B cell (primary cell): ENCODE measurements around the gene CDC45. TPM values are rescaled to one million over a fixed set of nuclear protein-coding genes. Genes with fewer than 3 reads are reported as not detected.

Source experiments
- ATAC-seq: fragments of 200-7000 bp; cut with Tn5 transposase; one replicate; pipeline ENCODE4 v1.10.0; 2021; ENCODE audit warnings: low read depth, mild to moderate bottlenecking, moderate number of reproducible peaks, moderate library complexity
- CTCF ChIA-PET: fragments of 350-600 bp; sonication (Branson Sonifier 250); formaldehyde crosslinking; loops from one replicate; lab custom pipeline; 2021; ENCODE audit warnings: antibody characterized with exemption, inconsistent platforms; lab: Charles Lee
- POLR2A ChIA-PET: fragments of 350-600 bp; sonication (Branson Sonifier 250); formaldehyde crosslinking; loops from one replicate; lab custom pipeline; 2021; ENCODE audit warnings: antibody characterized with exemption; lab: Charles Lee
- DNase-seq: peaks from one replicate; pipeline ENCODE4 v3.0.0; 2013
- H2AFZ ChIP-seq: 2 replicates; pipeline ENCODE4 v1.6.1; 2012; ENCODE audit warnings: mild to moderate bottlenecking, low read depth, low read length; ENCODE audit not compliant: insufficient read depth, poor library complexity, severe bottlenecking
- H3K27ac ChIP-seq, 2 donors: 1 replicate in 1 of 2; 2 replicates in 1 of 2; pipeline ENCODE4 v1.5.1; 2012 to 2013; ENCODE audit warnings: low read length in 2 of 2, mild to moderate bottlenecking in 2 of 2, moderate library complexity in 1 of 2
- H3K27me3 ChIP-seq, 4 experiments: fragments of 200-600 bp in 1 of 4; sonication (generic) in 1 of 4; replicated peaks in 1 of 4; 1 replicate in 2 of 4; 2 replicates in 2 of 4; pipeline versions ENCODE4 v1.6.1 to v1.7.0; 2013 to 2016; ENCODE audit warnings: low read length in 3 of 4, mild to moderate bottlenecking in 2 of 4, mixed read lengths in 1 of 4, moderate library complexity in 1 of 4; ENCODE audit not compliant: insufficient read depth in 4 of 4, control insufficient read depth in 3 of 4; ENCODE audit errors: control extremely low read depth in 1 of 4
- H3K36me3 ChIP-seq, 2 experiments: replicated peaks in 1 of 2; 1 replicate in 1 of 2; 2 replicates in 1 of 2; pipeline versions ENCODE4 v1.6.1 to v1.7.1; 2013; ENCODE audit warnings: low read length in 1 of 2; ENCODE audit not compliant: insufficient read depth in 2 of 2, control insufficient read depth in 1 of 2; ENCODE audit errors: control extremely low read depth in 1 of 2, extremely low read depth in 1 of 2
- H3K4me1 ChIP-seq, 2 donors: fragments of 200-600 bp in 1 of 2; sonication (generic) in 1 of 2; 1 replicate in 1 of 2; 2 replicates in 1 of 2; pipeline versions ENCODE4 v1.5.1 to v1.6.1; 2013 to 2017; ENCODE audit warnings: low read length in 2 of 2; ENCODE audit not compliant: control insufficient read depth in 2 of 2, insufficient read depth in 2 of 2
- H3K4me2 ChIP-seq: replicated peaks from 2 replicates; pipeline ENCODE3; 2012; ENCODE audit warnings: mild to moderate bottlenecking, low read depth, low read length; ENCODE audit not compliant: poor library complexity, severe bottlenecking
- H3K4me3 ChIP-seq, 5 experiments: fragments of 200-600 bp in 1 of 5; sonication (generic) in 1 of 5; 1 replicate in 3 of 5; 2 replicates in 2 of 5; pipeline versions ENCODE4 v1.5.1 to v1.7.0; 2011 to 2016; ENCODE audit warnings: low read length in 4 of 5, mild to moderate bottlenecking in 4 of 5, low read depth in 2 of 5, control low read depth in 1 of 5, moderate library complexity in 1 of 5; ENCODE audit not compliant: insufficient read depth in 1 of 5; ENCODE audit errors: control extremely low read depth in 1 of 5, extremely low read depth in 1 of 5
- H3K79me2 ChIP-seq: fragments of 200-600 bp; sonication (generic); one replicate; pipeline ENCODE4 v1.6.0; 2016; ENCODE audit warnings: low read length; ENCODE audit not compliant: control insufficient read depth, insufficient read depth
- H3K9ac ChIP-seq: fragments of 200-600 bp; sonication (generic); 2 replicates; pipeline ENCODE4 v1.6.1; 2017; ENCODE audit warnings: mild to moderate bottlenecking, low read length, moderate library complexity
- H3K9me3 ChIP-seq, 3 donors: one replicate each; pipeline versions ENCODE4 v1.6.1 to v1.7.1; 2013; ENCODE audit warnings: low read length in 2 of 3; ENCODE audit not compliant: control insufficient read depth in 2 of 3, insufficient read depth in 1 of 3; ENCODE audit errors: control extremely low read depth in 1 of 3
- H4K20me1 ChIP-seq: 2 replicates; pipeline ENCODE4 v1.6.0; 2012; ENCODE audit warnings: mild to moderate bottlenecking, low read length; ENCODE audit not compliant: insufficient read depth, control insufficient read depth, poor library complexity, severe bottlenecking
- H3K27ac Mint-ChIP-seq: one replicate; pipeline ENCODE4 v1.8.0; 2021; ENCODE audit warnings: mixed read lengths
- H3K27me3 Mint-ChIP-seq: one replicate; pipeline ENCODE4 v1.8.0; 2021; ENCODE audit warnings: mixed read lengths
- H3K4me1 Mint-ChIP-seq: one replicate; pipeline ENCODE4 v1.8.0; 2021; ENCODE audit warnings: mixed read lengths
- H3K4me3 Mint-ChIP-seq: one replicate; pipeline ENCODE4 v1.8.0; 2021; ENCODE audit warnings: mixed read lengths
- H3K9me3 Mint-ChIP-seq: one replicate; pipeline ENCODE4 v1.8.0; 2022; ENCODE audit warnings: mixed read lengths; ENCODE audit not compliant: insufficient read depth
- CTCF ChIP-seq: fragments of 200-600 bp; IDR thresholded peaks from one replicate; pipeline ENCODE4 v1.8.0; 2022; ENCODE audit warnings: antibody characterized with exemption, mild to moderate bottlenecking
- EZH2 ChIP-seq: IDR thresholded peaks from 2 replicates; pipeline ENCODE4 v1.6.1; 2012; ENCODE audit warnings: borderline replicate concordance, low read depth, mild to moderate bottlenecking, moderate library complexity, low read length; ENCODE audit not compliant: insufficient read depth, poor library complexity, severe bottlenecking
- WGBS: methylation state at CpG from one replicate; pipeline ENCODE4 v1.1.5; 2013; ENCODE audit warnings: missing lambda C conversion rate; ENCODE audit not compliant: insufficient coverage; 5-methylcytosine and 5-hydroxymethylcytosine counted together
- intact Hi-C: fragments of 100-400 bp; cut with micrococcal nuclease; formaldehyde crosslinking; loops from one replicate; pipeline ENCODE4 v1.10.0; 2022
- polyA plus RNA-seq: library from polyadenylated mRNA; depleted of rRNA; stranded (reverse); fragments of >200 nt; gene quantifications from 2 replicates; pipeline ENCODE4 v1.2.3, GENCODE V29; 2012
- total RNA-seq, 2 donors: library from RNA; stranded (reverse); fragments of 120-200 nt in 1 of 2; gene quantifications; 1 replicate in 1 of 2; 2 replicates in 1 of 2; pipeline versions ENCODE4 v1.2.3 to v1.2.4, GENCODE V29; 2013 to 2022

Gene CDC45
- total and polyA plus RNA-seq, 2 donors (not counting 1 experiment from before 2014, with no cell fraction given), result 0.49 to 1.4 TPM

GRCh38 chr22:19509191-19509590, 29.5 kb downstream of the CDC45 start:
- Histone ChIP-seq H4K20me1 (no peaks in the 10 kb centered on the region), H3K4me2 (no peak overlapping the region), H3K36me3 (no peaks in the 10 kb centered on the region), H2AFZ (no peak overlapping the region), H3K4me3 (no peak overlapping the region), H3K79me2 (no peaks in the 10 kb centered on the region), H3K27me3 (no peaks in the 10 kb centered on the region), H3K9me3 (peaks cover 0 to 2% (median 0%) of the 10 kb centered on the region in 3 donors), H3K27ac (no peak overlapping the region), H3K4me1 (peaks cover 0 to 6% of the 10 kb centered on the region in 2 donors), H3K9ac (no peak overlapping the region)
- ChIA-PET POLR2A (no interaction called here), CTCF (no interaction called here)
- 95% methylated on average over 3 of the region's 3 CpGs for WGBS
- ATAC-seq, result no peak
- H3K9me3 Mint-ChIP-seq, result no peaks in the 10 kb centered on the region
- no peak for TF ChIP-seq EZH2
- no peaks in the 10 kb centered on the region for H3K27me3 Mint-ChIP-seq
- no peak for DNase-seq
- H3K27ac Mint-ChIP-seq, result no peak overlapping the region
- H3K4me3 Mint-ChIP-seq, result no peak overlapping the region
- H3K4me1 Mint-ChIP-seq, result peaks cover 5% of the 10 kb centered on the region
- intact Hi-C loops, result no loop called here

- no peak overlapping the region for H3K27ac Mint-ChIP-seq
- H3K4me2 ChIP-seq, result no peak overlapping the region
- H3K27me3 ChIP-seq, result no peaks in the 10 kb centered on the region
- peaks cover 5% of the 10 kb centered on the region for H3K4me1 Mint-ChIP-seq
- no peak overlapping the region for H3K4me3 ChIP-seq
- no peaks in the 10 kb centered on the region for H3K27me3 Mint-ChIP-seq
- no peak overlapping the region for H3K9ac ChIP-seq
- H3K27ac ChIP-seq, result no peak overlapping the region
- 100% methylated on average over 1 of the region's 2 CpGs for WGBS
- H3K36me3 ChIP-seq, result no peaks in the 10 kb centered on the region
- no peak overlapping the region for H3K4me3 Mint-ChIP-seq
- DNase-seq, result no peak
- ATAC-seq, result no peak
- no peaks in the 10 kb centered on the region for H3K79me2 ChIP-seq
- CTCF ChIA-PET, result no interaction called here
- H3K4me1 ChIP-seq, result peaks cover 0 to 6% of the 10 kb centered on the region in 2 donors
- POLR2A ChIA-PET, result no interaction called here
- H4K20me1 ChIP-seq, result no peaks in the 10 kb centered on the region
- intact Hi-C loops, result no loop called here
- H3K9me3 ChIP-seq, result peaks cover 0 to 7% (median 0%) of the 10 kb centered on the region in 3 donors
- no peak overlapping the region for H2AFZ ChIP-seq
- H3K9me3 Mint-ChIP-seq, result no peaks in the 10 kb centered on the region
- TF ChIP-seq CTCF (no peak), EZH2 (no peak)
Observed at GRCh38 chr22:19509923-19510322, 30.2 kb downstream of the CDC45 start.
